Prostate gland (tissue), 2 donors: Measurements from ENCODE around the gene HIGD1A. TPM values are rescaled to one million over a fixed set of nuclear protein-coding genes. Genes with fewer than 3 reads are reported as not detected.
A peak's percentile ranks its signal among the peaks of the same experiment; 100 is the strongest.

Experiments used
- DNase-seq: peaks from one replicate; pipeline ENCODE4 v3.0.0-alpha.2; 2019; ENCODE audit warnings: low spot score
- H3K27ac ChIP-seq, 2 donors: fragments of 200-600 bp; sonication (generic); 2 replicates each; pipeline ENCODE4 v1.5.1; 2017 to 2019
- H3K27me3 ChIP-seq: fragments of 200-600 bp; sonication (generic); replicated peaks from 2 replicates; pipeline ENCODE4 v1.5.1; 2019; ENCODE audit not compliant: insufficient read depth
- H3K36me3 ChIP-seq, 2 donors: fragments of 200-600 bp; sonication (generic); 1 replicate in 1 of 2; 2 replicates in 1 of 2; pipeline versions ENCODE4 v1.5.1 to v1.8.1; 2017 to 2019
- H3K4me1 ChIP-seq: fragments of 200-600 bp; sonication (generic); replicated peaks from 2 replicates; pipeline ENCODE4 v1.5.1; 2019
- H3K4me3 ChIP-seq, 2 donors: fragments of 200-600 bp; sonication (generic); 2 replicates each; pipeline ENCODE4 v1.5.1; 2017 to 2019
- H3K9me3 ChIP-seq: fragments of 200-600 bp; sonication (generic); 2 replicates; pipeline ENCODE4 v1.5.1; 2017
- CTCF ChIP-seq, 4 experiments: fragments of 200-600 bp in 2 of 4; fragments of 450-650 bp in 2 of 4; sonication (generic) in 2 of 4; IDR thresholded peaks; 1 replicate in 3 of 4; 2 replicates in 1 of 4; pipeline ENCODE4 v1.5.1; 2016 to 2019; ENCODE audit warnings: antibody characterized with exemption in 4 of 4, mild to moderate bottlenecking in 2 of 4, moderate library complexity in 2 of 4
- POLR2A ChIP-seq: fragments of 450-650 bp; IDR thresholded peaks from one replicate; pipeline ENCODE4 v1.6.1; 2016; ENCODE audit warnings: antibody characterized with exemption, mild to moderate bottlenecking
- POLR2AphosphoS5 ChIP-seq: sonication (generic); formaldehyde crosslinking; IDR thresholded peaks from one replicate; pipeline ENCODE4 v1.6.1; 2017; ENCODE audit warnings: antibody characterized with exemption
- WGBS: methylation state at CpG from one replicate; pipeline ENCODE4 v1.1.5; 2018; 5-methylcytosine and 5-hydroxymethylcytosine counted together
- intact Hi-C: fragments of 100-400 bp; cut with DNase I; formaldehyde crosslinking; loops from one replicate; pipeline ENCODE4 v1.14.2; 2022
- total RNA-seq, 2 donors: library from RNA; depleted of rRNA; stranded (reverse); fragments of >200 nt; gene quantifications; one replicate each; pipeline ENCODE4 v1.1.0, GENCODE V29; 2016

HIGD1A gene
- total RNA-seq, 2 donors from 2014 or later: 91.0 to 135 TPM

DNA sequence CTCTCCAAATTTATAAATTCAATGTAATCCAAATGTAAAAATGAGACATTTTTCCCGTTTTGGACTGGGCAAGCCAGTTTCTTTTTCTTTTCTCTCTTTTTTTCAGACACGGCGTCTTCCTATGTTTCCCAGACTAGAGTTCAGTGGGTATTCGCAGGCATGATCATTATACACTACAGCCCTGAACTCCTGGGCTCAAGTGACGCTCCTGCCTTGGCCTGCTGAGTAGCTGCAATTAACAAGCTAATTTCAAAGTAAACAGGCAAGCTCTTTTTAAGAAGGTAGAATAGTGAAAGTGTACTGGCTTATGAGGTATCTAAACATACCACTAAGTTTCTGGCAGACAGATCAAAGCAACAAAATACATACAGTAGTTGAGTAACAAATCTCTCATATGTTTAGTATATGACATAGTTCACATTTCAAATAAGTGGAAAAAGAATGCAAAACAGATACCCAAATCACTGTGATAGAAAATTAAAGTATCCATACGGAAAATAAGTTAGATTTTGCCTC is 13.5 kb downstream of the HIGD1A start:
- Histone ChIP-seq H3K9me3 (no peaks in the 10 kb centered on the region), H3K27me3 (no peaks in the 10 kb centered on the region), H3K36me3 (no peaks in the 10 kb centered on the region), H3K4me1 (no peaks in the 10 kb centered on the region), H3K4me3 (no peak overlapping the region), H3K27ac (no peak overlapping the region)
- intact Hi-C loops: no loop called here
- DNase-seq: no peak
- TF ChIP-seq CTCF (IDR thresholded peaks at IDR 0.05) (no peak), POLR2A (no peak), POLR2AphosphoS5 (no peak)
- 56% methylated on average over 5 of the region's 6 CpGs for WGBS

GRCh38 chr3:42786631-42787030 is 17.7 kb downstream of the HIGD1A start:
- 94% methylated on average over 2 of the region's 2 CpGs for WGBS
- H3K4me1 ChIP-seq: no peaks in the 10 kb centered on the region
- intact Hi-C loops: no loop called here

GRCh38 chr3:42786212-42786611 is 18.1 kb downstream of the HIGD1A start:
- intact Hi-C loops: no loop called here
- no peaks in the 10 kb centered on the region for H3K9me3 ChIP-seq
- H3K27ac ChIP-seq: no peak overlapping the region
- WGBS: 50% methylated on average over 1 of the region's 1 CpG
- H3K4me1 ChIP-seq: no peaks in the 10 kb centered on the region
- DNase-seq: no peak
- H3K36me3 ChIP-seq: no peaks in the 10 kb centered on the region
- H3K4me3 ChIP-seq: no peak overlapping the region
- TF ChIP-seq CTCF (IDR thresholded peaks at IDR 0.05) (no peak), POLR2A (no peak), POLR2AphosphoS5 (no peak)
- H3K27me3 ChIP-seq: no peaks in the 10 kb centered on the region

More at GRCh38 chr3:42786631-42787030, 17.7 kb downstream of the HIGD1A start:
- no peaks in the 10 kb centered on the region for H3K27me3 ChIP-seq
- TF ChIP-seq POLR2A (no peak), POLR2AphosphoS5 (no peak), CTCF (IDR thresholded peaks at IDR 0.05) (no peak)
- DNase-seq: no peak
- H3K9me3 ChIP-seq: no peaks in the 10 kb centered on the region
- H3K4me3 ChIP-seq: no peak overlapping the region
- H3K27ac ChIP-seq: no peak overlapping the region
- H3K36me3 ChIP-seq: no peaks in the 10 kb centered on the region

DNA sequence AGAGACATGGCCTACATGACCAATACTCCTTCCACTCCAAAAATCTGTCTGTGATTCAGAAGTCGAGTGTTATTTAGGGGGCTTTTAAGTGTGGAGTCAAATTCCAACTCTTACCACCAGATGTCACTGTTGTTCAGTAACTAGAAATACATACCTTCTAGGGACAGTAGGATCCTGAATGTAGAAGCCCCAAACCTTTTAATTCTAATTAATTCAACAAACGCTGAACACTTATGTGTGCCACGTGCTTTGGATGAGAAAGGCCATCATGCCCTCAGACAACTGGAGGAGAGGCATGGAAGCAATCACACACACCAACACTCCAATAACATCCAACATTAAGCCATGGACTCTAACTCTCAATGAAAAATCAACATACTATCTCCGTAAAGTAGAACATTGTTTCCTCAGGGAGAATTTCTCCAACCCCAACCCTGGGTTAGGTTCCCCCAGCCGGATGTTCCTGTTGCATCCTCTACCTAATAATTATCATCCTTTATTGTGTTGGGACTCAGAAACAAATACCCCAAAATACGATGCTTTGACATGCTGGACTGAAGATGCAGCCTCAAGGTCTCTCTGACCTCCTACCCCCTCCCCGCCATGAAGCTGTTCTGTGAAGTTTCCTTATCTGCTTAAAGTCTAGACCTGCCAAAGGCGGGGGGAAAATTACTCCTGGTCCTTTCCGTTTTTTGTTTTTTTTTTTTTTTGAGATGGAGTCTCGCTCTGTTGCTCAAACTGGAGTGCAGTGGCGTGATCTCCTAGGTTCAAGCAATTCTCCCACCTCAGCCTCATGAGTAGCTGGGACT is 23.2 kb downstream of the HIGD1A start:
- Histone ChIP-seq H3K9me3 (no peaks in the 10 kb centered on the region), H3K27me3 (no peaks in the 10 kb centered on the region), H3K4me3 (no peak overlapping the region), H3K4me1 (no peaks in the 10 kb centered on the region), H3K36me3 (no peaks in the 10 kb centered on the region), H3K27ac (peak overlapping the region in 1 of 2 donors; percentile 37)
- intact Hi-C loops: loop anchor here (5.0 kb wide), 2 partner anchors 41 to 56 kb away; no protein-coding TSS in a partner anchor
- peak; percentile 37 for DNase-seq
- WGBS: 54% methylated on average over 11 of the region's 11 CpGs
- peak; percentile 52 to 89 (median 84) for TF ChIP-seq CTCF (IDR thresholded peaks at IDR 0.05)
- TF ChIP-seq POLR2AphosphoS5: no peak
